IMR-90 (cell line): ENCODE data around the gene FBRSL1. TPM values are rescaled to one million over a fixed set of nuclear protein-coding genes. Genes with fewer than 3 reads are reported as not detected.

Experiments used
- ATAC-seq: fragments of 200-7000 bp; cut with Tn5 transposase; 2 replicates; pipeline ENCODE4 v1.9.1; 2020; ENCODE audit warnings: low read depth, mild to moderate bottlenecking, moderate library complexity
- BruUV-seq: library from RNA; stranded (reverse); fragments of 400-500 nt; replicated peaks from 2 replicates; lab custom pipeline; 2021; lab: Mats Ljungman, UMichigan
- CTCF ChIA-PET: fragments of 300-600 bp; formaldehyde crosslinking; extraction: SDS; loops from one replicate; lab custom pipeline; 2021; ENCODE audit warnings: antibody characterized with exemption; lab: Yijun Ruan, JAX
- POLR2A ChIA-PET: fragments of 300-600 bp; sonication (Branson Sonifier 250); formaldehyde crosslinking; loops from one replicate; lab custom pipeline; 2022; ENCODE audit warnings: antibody characterized with exemption; ENCODE audit not compliant: unreplicated experiment; lab: Charles Lee
- DNase-seq: peaks from one replicate; pipeline ENCODE4 v3.0.0; 2013
- H2AFZ ChIP-seq: replicated peaks from 2 replicates; pipeline ENCODE3; 2013; ENCODE audit warnings: low read length, mild to moderate bottlenecking; ENCODE audit not compliant: poor library complexity
- H2AK5ac ChIP-seq: 2 replicates; pipeline ENCODE4 v1.6.1; 2013; ENCODE audit warnings: low read depth, low read length, inconsistent platforms
- H2AK9ac ChIP-seq: replicated peaks from 2 replicates; pipeline ENCODE3; 2013; ENCODE audit warnings: mild to moderate bottlenecking, low read depth, low read length, moderate library complexity; ENCODE audit not compliant: poor library complexity
- H2BK120ac ChIP-seq: 2 replicates; pipeline ENCODE4 v1.6.1; 2013; ENCODE audit warnings: low read depth, low read length, inconsistent platforms
- H2BK15ac ChIP-seq: 3 replicates; pipeline ENCODE4 v1.6.1; 2013; ENCODE audit warnings: low read depth, low read length, inconsistent platforms
- H2BK20ac ChIP-seq: 2 replicates; pipeline ENCODE4 v1.6.1; 2013; ENCODE audit warnings: low read depth, mild to moderate bottlenecking, inconsistent platforms, low read length, moderate library complexity
- H2BK5ac ChIP-seq: 2 replicates; pipeline ENCODE4 v1.6.1; 2013; ENCODE audit warnings: mild to moderate bottlenecking, low read depth, low read length, inconsistent platforms; ENCODE audit not compliant: poor library complexity, severe bottlenecking
- H3K14ac ChIP-seq: replicated peaks from 2 replicates; pipeline ENCODE4 v1.6.1; 2013; ENCODE audit warnings: low read depth, low read length, inconsistent platforms
- H3K18ac ChIP-seq: 2 replicates; pipeline ENCODE4 v1.6.1; 2013; ENCODE audit warnings: low read depth, low read length, control low read depth
- H3K23ac ChIP-seq: 2 replicates; pipeline ENCODE4 v1.6.1; 2013; ENCODE audit warnings: low read depth, low read length, inconsistent platforms
- H3K27ac ChIP-seq: 2 replicates; pipeline ENCODE4 v1.5.1; 2013; ENCODE audit warnings: mild to moderate bottlenecking, control low read depth, low read length; ENCODE audit not compliant: insufficient read depth
- H3K27me3 ChIP-seq: 2 replicates; pipeline ENCODE4 v1.6.1; 2013; ENCODE audit warnings: low read length; ENCODE audit not compliant: control insufficient read depth, insufficient read depth
- H3K36me3 ChIP-seq: 2 replicates; pipeline ENCODE4 v1.6.1; 2013; ENCODE audit warnings: low read length, mixed read lengths; ENCODE audit not compliant: control insufficient read depth, insufficient read depth
- H3K4ac ChIP-seq: 2 replicates; pipeline ENCODE4 v1.6.1; 2013; ENCODE audit warnings: low read depth, low read length, inconsistent platforms
- H3K4me1 ChIP-seq: 2 replicates; pipeline ENCODE4 v1.6.1; 2013; ENCODE audit warnings: low read length, mixed read lengths; ENCODE audit not compliant: control insufficient read depth, insufficient read depth
- H3K4me2 ChIP-seq: 2 replicates; pipeline ENCODE4 v1.6.1; 2013; ENCODE audit warnings: low read depth, mild to moderate bottlenecking, control low read depth, low read length, moderate library complexity
- H3K4me3 ChIP-seq: 2 replicates; pipeline ENCODE4 v1.5.1; 2013; ENCODE audit warnings: low read depth, mild to moderate bottlenecking, control low read depth, low read length, moderate library complexity; ENCODE audit not compliant: insufficient read depth
- H3K56ac ChIP-seq: 2 replicates; pipeline ENCODE4 v1.6.1; 2013; ENCODE audit warnings: low read length, inconsistent platforms; ENCODE audit not compliant: insufficient read depth; ENCODE audit errors: extremely low read depth
- H3K79me1 ChIP-seq, 2 experiments: 2 replicates each; pipeline ENCODE4 v1.6.1; 2013; ENCODE audit warnings: low read length in 2 of 2, inconsistent platforms in 1 of 2, low read depth in 1 of 2
- H3K9ac ChIP-seq: 2 replicates; pipeline ENCODE4 v1.6.1; 2013; ENCODE audit warnings: low read depth, low read length, control low read depth
- H3K9me1 ChIP-seq: 2 replicates; pipeline ENCODE4 v1.6.1; 2013; ENCODE audit warnings: low read length, inconsistent platforms; ENCODE audit not compliant: insufficient read depth
- H3K9me3 ChIP-seq: 2 replicates; pipeline ENCODE4 v1.6.1; 2013; ENCODE audit warnings: low read length; ENCODE audit not compliant: control insufficient read depth, insufficient read depth
- H4K20me1 ChIP-seq: 2 replicates; pipeline ENCODE4 v1.6.1; 2013; ENCODE audit warnings: low read length, inconsistent platforms; ENCODE audit not compliant: insufficient read depth
- H4K5ac ChIP-seq: 2 replicates; pipeline ENCODE4 v1.6.1; 2013; ENCODE audit warnings: mild to moderate bottlenecking, low read depth, low read length, control low read depth
- H4K8ac ChIP-seq, 2 experiments: 2 replicates each; pipeline ENCODE4 v1.6.1; 2013; ENCODE audit warnings: low read depth in 2 of 2, low read length in 2 of 2, control low read depth in 1 of 2, inconsistent platforms in 1 of 2
- H4K91ac ChIP-seq: 2 replicates; pipeline ENCODE4 v1.6.1; 2013; ENCODE audit warnings: low read depth, low read length, inconsistent platforms; ENCODE audit not compliant: insufficient read depth
- RAD21 ChIP-seq: IDR thresholded peaks from 2 replicates; pipeline ENCODE4 v1.6.1; 2012; ENCODE audit warnings: low read length, improper control_type of control experiment
- WGBS, 2 experiments: methylation state at CpG; one replicate each; pipeline versions ENCODE4 v1.1.5 to v1.1.7; 2013; ENCODE audit warnings: missing lambda C conversion rate in 2 of 2; ENCODE audit not compliant: insufficient read length in 1 of 2; ENCODE audit errors: extremely low coverage in 2 of 2; 5-methylcytosine and 5-hydroxymethylcytosine counted together
- dilution Hi-C: fragments of 300-500 bp; cut with HindIII; formaldehyde crosslinking; loops from one replicate; pipeline ENCODE4 v1.14.3; 2018; ENCODE audit warnings: low sequenced_read_pairs; ENCODE audit not compliant: unreplicated experiment
- in situ Hi-C: fragments of 300-500 bp; cut with MboI; formaldehyde crosslinking; loops from 3 replicates; pipeline ENCODE4 v1.14.3; 2019; ENCODE audit warnings: low sequenced_read_pairs, inconsistent platforms, mixed read lengths
- intact Hi-C: fragments of 100-400 bp; cut with micrococcal nuclease; formaldehyde crosslinking; loops from 2 replicates; pipeline ENCODE4 v1.10.0; 2022
- polyA plus RNA-seq, 3 experiments: library from polyadenylated mRNA; depleted of rRNA; stranded (reverse); fragments of >200 nt; gene quantifications; 2 replicates each; pipeline ENCODE4 v1.2.3, GENCODE V29; 2012; ENCODE audit warnings: low replicate concordance in 1 of 3
- total RNA-seq: library from RNA; depleted of rRNA; stranded (reverse); fragments of >200 nt; gene quantifications from 2 replicates; pipeline ENCODE4 v1.2.3, GENCODE V29; 2012

The FBRSL1 gene
- total and polyA plus RNA-seq, 2 of the 4 experiments (the other 2 are of a cell fraction), result 0.36 to 10.8 TPM

- H2BK15ac ChIP-seq, result no peak overlapping the region
- no peaks in the 10 kb centered on the region for H3K4me1 ChIP-seq
- dilution Hi-C loops, result no loop called here
- no peaks in the 10 kb centered on the region for H3K79me1 ChIP-seq
- WGBS, 2 experiments, result 59% methylated on average over 4 of the region's 14 CpGs; no CpG with 5 or more reads in 1 of the 2 experiments
- no peak overlapping the region for H3K4me3 ChIP-seq
- TF ChIP-seq RAD21, result no peak
- no peaks in the 10 kb centered on the region for H3K9me3 ChIP-seq
- H3K9me1 ChIP-seq, result no peaks in the 10 kb centered on the region
- CTCF ChIA-PET, result no interaction called here
- H3K27ac ChIP-seq, result no peak overlapping the region
- peak overlapping the region; percentile 55 for H2AK9ac ChIP-seq
- H3K27me3 ChIP-seq, result peaks cover 30% of the 10 kb centered on the region
- no peak overlapping the region for H2BK120ac ChIP-seq
- no peak overlapping the region for H4K5ac ChIP-seq
- POLR2A ChIA-PET, result no interaction called here
- in situ Hi-C loops, result no loop called here
- no peak overlapping the region for H3K14ac ChIP-seq
- no peak overlapping the region for H2AK5ac ChIP-seq
- no peak overlapping the region for H3K23ac ChIP-seq
- no peaks in the 10 kb centered on the region for H4K20me1 ChIP-seq
- intact Hi-C loops, result no loop called here
- H2BK20ac ChIP-seq, result no peak overlapping the region
- ATAC-seq (no peak), DNase-seq (no peak)
- no peak overlapping the region for H3K18ac ChIP-seq
- H3K56ac ChIP-seq, result no peak overlapping the region
- H4K91ac ChIP-seq, result no peak overlapping the region
- no peak overlapping the region for H2AFZ ChIP-seq
- H3K4ac ChIP-seq, result no peak overlapping the region
- H2BK5ac ChIP-seq, result no peak overlapping the region
- H3K4me2 ChIP-seq, result no peak overlapping the region
- no TSS peak for BruUV-seq
- H3K36me3 ChIP-seq, result no peaks in the 10 kb centered on the region
- H3K9ac ChIP-seq, result no peak overlapping the region
- no peak overlapping the region for H4K8ac ChIP-seq
These were observed 42.6 kb upstream of the FBRSL1 start for GRCh38 chr12:132447327-132447720.
